Skin of body (tissue), 2 donors: ENCODE measurements around the gene TSNAXIP1. TPM values are rescaled to one million over a fixed set of nuclear protein-coding genes. Genes with fewer than 3 reads are reported as not detected.
"Not testable (repeated sequence)": the region's sequence is repeated elsewhere in the genome, so short reads cannot be mapped to it uniquely, and the experiment has no call there.

Experiments
- DNase-seq: peaks from one replicate; lab custom pipeline; 2025; lab: John Stamatoyannopoulos, UW
- total RNA-seq: library from RNA; depleted of rRNA; stranded (reverse); fragments of >200 nt; gene quantifications from one replicate; pipeline ENCODE4 v1.2.3, GENCODE V29; 2014

TSNAXIP1 gene
- total RNA-seq, 1 donor from 2014 or later: 0.59 TPM

DNA sequence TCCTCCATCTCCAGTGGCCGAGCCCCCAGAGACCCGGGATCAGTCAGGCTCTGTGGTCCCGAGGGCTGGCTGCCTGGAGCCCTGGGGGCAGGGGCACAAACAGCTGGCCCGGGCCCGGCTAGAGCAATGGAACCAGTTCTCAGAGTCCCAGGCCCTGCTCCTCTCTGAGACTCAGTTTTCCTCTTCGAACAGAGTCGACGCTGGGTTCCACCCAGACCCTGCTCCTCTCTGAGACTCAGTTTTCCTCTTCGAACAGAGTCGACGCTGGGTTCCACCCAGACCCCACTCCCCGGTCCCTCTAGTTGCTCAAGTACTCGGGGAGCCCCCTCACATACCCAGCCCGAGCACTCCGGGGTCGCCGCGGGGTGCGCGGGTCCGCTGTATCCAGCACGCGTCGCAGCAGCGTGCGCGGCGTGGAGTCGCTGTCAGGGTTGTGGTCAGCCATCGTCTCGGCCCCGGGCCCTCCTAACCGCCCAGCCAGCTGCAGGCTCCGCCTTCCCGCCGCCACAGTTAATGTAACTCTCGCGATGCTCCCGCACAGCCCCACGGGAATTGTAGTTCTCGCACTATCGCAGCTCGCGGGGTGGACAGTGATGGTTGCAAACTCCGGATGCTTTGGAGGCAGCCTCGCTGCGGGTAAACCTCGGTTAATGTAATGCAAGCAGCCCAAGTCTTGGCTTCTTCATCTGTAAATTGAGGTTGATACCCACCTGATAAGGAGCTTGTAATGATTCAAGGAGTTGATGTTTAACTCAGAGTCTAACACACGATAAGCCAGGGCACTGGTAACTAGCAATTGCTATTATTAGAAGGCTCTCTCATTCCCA, 26.9 kb downstream of the TSNAXIP1 start:
- DNase-seq: peak; percentile 89

DNA sequence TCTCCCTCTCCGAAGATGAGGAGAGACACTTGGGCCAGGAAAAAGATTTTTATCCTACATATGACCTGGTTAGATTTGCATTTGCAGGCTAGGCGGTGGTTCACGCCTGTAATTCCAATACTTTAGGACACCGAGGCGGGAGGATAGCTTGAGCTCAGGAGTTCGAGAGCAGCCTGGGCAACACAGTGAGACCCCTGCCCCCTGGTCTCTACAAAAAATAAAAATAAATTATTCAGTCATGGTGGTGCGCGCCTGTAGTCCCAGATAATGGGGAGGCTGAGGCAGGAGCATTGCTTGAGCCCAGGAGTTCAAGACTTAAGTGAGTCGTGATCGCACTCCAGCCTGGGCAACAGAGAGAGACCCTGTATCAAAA, 27.5 kb downstream of the TSNAXIP1 start:
- no peak for DNase-seq

DNA sequence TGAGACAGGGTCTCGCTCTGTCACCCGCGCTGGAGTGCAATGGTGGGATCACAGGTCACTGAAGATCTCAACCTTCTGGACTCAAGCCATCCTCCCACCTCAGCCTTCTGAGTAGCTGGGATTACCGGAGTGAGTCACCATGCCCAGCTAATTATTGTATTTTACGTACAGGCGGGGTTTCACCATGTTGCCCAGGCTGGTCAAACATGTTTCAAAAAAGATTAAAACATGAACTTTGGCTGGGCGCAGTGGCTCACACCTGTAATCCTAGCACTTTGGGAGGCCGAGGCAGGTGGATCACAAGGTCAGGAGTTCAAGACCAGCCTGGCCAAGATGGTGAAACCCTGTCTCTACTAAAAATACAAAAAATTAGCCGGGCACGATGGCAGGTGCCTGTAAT, 30.5 kb downstream of the TSNAXIP1 start:
- not testable (repeated sequence) for DNase-seq

DNA sequence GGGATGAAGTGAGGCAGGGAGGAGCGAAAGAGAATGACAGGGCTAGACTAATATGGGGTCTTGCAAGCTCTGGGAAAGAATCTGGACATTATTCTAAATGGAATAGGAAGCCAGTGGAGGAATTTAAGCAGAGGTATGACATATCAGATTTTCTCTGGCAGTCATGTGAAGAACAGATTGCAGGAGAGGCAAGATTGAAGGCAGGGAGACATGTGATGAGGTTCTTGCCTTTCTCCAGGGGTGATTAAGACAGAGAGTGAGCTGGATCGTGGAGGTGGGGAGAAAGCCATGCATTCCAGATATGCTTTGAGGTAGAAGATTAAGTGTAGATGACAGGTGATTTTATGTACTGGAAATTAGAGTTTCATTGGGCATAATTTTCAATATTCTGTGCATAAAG, 31.1 kb downstream of the TSNAXIP1 start:
- no peak for DNase-seq

DNA sequence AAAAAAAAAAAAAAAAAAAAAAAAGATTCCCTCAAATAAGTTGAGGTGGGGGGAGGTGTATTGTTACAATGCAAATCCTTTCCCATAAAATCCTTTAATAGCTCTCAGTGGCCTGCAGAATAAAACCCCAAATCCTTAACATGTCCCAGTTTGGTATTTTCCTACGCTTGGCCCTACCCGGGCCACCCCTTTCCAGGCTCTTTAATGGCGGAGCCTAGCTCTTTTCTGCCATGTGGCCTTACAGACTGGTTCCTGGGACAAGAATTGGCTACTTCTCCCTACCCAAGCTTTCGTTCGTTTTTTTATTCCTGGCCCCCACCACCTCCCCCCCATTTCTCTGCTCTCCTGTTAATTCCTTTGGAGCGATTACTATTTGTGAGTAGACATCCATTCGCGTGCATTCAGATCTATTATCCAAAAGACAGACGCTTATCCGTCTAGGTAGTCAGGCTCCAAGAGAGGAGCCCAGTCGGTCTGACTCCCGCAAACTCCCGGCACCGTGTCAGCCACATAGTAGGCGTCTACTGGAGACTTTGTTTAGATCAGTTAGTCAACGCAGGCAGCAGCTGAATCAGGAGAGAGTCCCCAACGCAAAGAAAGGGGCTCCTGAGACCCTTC, 34.6 kb downstream of the TSNAXIP1 start:
- DNase-seq: no peak

DNA sequence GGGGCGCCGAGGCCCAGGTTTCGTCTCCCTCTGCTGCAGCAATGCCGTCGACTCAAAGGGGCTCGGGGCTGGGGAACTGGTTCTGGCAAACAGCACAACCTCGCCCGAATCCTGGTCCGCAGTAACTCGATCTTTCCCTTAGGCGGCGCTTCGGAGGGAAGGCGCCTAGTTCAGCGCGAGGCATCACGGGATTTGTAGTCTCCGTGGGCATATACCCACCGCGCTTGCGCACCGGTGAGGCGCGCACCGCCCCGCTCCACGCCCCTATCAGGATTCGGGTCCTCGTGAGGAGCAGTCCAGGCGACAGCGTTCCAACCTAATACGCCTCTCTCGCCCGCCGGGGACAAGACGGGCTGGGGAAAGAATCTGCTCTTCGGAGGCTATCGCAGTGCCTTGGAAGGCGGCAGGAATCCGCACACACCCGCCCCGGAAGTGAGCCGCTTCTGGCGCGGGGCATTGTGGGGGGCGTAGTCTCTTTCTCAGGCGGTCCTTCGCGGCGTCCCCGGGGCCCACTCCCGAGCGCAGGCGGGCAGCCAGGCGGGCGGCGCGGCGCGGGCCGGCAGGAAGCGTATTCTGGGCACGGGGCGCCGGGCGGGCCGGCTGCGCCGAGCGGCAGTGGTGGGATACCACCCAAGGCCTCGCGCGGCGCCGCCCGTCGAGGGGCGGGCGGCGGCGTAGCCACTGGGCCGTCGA, 35.3 kb downstream of the TSNAXIP1 start, which contains the start of gene THAP11:
THAP11 (plus strand) TSS at position 505 of the 693 bp plus-strand sequence. CDS start 235 bp downstream, outside the sequence.
- DNase-seq: peak; percentile 97

DNA sequence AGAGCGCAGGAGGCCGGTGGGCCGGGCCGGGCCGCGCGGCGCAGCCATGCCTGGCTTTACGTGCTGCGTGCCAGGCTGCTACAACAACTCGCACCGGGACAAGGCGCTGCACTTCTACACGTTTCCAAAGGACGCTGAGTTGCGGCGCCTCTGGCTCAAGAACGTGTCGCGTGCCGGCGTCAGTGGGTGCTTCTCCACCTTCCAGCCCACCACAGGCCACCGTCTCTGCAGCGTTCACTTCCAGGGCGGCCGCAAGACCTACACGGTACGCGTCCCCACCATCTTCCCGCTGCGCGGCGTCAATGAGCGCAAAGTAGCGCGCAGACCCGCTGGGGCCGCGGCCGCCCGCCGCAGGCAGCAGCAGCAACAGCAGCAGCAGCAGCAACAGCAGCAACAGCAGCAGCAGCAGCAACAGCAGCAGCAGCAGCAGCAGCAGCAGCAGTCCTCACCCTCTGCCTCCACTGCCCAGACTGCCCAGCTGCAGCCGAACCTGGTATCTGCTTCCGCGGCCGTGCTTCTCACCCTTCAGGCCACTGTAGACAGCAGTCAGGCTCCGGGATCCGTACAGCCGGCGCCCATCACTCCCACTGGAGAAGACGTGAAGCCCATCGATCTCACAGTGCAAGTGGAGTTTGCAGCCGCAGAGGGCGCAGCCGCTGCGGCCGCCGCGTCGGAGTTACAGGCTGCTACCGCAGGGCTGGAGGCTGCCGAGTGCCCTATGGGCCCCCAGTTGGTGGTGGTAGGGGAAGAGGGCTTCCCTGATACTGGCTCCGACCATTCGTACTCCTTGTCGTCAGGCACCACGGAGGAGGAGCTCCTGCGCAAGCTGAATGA, 36.0 kb downstream of the TSNAXIP1 start:
- DNase-seq: peak; percentile 49

DNA sequence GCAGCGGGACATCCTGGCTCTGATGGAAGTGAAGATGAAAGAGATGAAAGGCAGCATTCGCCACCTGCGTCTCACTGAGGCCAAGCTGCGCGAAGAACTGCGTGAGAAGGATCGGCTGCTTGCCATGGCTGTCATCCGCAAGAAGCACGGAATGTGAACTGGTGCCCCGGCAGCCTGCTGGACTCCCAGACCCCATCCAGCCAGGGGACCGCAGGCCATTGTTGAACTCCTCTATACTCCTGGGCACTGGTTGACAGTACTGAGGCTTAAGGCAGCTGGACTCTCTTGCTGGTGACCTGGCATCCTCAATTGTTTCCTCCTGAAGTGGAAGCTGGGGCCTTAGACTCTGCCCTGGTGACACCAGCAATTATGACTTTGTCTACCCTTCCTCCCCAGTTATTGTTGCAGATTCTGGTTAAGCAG, 36.7 kb downstream of the TSNAXIP1 start:
- no peak for DNase-seq

DNA sequence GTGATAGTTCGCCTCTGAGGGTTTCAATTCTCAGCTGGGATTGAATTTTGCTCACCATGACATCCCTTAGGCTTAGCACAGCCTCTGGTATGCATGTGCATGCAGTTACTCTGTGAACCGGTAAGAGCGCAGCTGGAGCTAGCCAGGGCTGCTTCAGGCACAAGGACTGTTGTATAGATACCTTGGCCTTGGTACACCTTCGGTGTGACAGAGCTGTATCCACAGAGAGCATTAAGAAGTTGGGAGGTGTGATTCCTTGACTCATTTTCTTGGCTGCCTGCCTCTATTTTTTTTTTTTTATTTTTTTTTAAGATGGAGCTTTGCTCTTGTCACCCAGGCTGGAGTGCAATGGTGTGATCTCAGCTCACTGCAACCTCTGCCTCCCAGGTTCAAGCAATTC, 37.8 kb downstream of the TSNAXIP1 start:
- DNase-seq: no peak

DNA sequence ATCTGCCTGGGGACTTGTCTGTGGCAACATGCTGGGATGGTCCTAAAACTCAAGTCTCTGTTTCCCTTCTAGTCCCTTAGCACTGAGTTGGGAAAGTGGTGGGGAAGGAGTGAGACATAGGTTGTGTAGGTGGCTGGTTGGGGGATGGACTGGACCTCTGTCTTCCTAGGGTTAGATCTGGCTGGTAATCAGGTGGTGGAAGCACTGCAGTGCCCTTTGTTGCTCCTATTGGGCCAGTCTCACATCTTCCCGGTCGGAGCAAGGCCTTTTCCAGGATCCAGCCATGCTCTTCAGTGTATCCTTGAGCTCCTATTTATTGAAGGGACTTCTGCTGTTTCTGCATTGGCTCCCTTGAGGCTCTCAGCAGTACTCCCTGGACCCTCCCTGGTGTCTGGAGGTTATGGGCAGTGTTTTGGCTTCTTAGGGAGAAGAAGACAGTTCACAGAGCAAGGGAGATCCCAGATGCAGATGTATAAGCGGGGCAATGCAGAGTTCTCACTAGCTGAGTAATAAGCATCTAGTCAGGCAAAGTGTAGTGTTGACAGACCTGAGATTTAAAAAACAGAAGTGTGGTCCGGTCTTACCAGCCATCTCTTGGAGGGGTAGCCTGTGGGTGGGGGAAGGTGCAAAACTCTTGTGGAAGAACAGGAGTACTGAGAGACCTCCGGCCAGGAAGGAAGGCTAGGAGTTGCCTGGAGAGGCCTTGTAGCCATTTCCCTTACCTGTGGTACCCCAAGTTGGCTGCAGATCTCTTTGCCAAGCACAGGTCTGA, 38.8 kb downstream of the TSNAXIP1 start:
- no peak for DNase-seq

DNA sequence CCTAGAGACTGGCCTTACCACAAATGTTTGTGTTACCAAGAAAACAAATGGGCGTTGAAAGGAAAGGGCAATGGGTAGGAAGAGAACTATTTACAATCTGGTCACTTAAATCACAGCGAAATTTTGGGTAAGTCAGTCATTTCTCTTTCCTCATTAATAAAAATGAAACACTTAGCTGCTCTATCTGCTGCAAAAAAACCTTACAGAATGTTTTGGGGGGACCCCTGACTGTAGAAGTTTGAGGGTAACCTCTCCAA, 39.3 kb downstream of the TSNAXIP1 start:
- no peak for DNase-seq

DNA sequence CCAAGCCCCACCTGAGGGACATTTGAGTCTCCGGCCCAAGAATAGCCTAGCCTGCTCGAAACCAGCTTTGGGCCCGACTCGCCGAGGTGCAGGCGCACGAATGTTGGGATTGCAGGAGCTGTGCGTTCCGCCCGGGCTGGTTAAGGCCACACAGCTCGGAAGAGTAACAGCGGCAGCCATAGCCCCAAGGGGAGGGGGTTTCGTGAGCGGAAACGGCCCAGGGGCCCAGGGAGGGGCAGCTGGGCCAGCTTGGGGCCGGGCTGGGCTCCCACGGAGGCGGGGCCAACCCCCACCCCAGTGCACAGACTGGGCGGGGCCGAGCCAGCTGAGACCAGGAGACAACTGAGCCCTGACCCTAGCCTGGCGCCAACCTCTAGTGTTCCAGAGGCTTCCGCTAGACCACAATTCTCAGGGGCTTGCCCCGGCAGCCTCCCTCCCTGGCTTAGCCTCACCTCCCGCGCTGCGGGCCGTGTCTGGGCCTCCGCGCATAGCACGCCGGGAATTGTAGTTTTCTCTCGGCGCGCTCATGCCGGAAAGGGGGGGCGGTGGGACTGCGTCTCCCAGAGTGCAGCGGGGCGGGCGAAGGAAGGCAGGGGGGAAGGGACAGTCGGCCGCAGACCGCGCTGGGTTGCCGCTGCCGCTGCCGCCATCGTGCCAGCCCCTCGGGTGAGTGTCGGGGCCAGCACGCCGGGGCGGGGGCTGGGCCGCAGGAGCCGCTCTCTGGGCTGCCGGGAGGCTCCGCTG, 39.8 kb downstream of the TSNAXIP1 start, which contains the start of gene NUTF2:
NUTF2 (plus strand) TSS at position 614 of the 744 bp plus-strand sequence. CDS start 18,198 bp downstream, outside the sequence.
- DNase-seq: peak; percentile 95

DNA sequence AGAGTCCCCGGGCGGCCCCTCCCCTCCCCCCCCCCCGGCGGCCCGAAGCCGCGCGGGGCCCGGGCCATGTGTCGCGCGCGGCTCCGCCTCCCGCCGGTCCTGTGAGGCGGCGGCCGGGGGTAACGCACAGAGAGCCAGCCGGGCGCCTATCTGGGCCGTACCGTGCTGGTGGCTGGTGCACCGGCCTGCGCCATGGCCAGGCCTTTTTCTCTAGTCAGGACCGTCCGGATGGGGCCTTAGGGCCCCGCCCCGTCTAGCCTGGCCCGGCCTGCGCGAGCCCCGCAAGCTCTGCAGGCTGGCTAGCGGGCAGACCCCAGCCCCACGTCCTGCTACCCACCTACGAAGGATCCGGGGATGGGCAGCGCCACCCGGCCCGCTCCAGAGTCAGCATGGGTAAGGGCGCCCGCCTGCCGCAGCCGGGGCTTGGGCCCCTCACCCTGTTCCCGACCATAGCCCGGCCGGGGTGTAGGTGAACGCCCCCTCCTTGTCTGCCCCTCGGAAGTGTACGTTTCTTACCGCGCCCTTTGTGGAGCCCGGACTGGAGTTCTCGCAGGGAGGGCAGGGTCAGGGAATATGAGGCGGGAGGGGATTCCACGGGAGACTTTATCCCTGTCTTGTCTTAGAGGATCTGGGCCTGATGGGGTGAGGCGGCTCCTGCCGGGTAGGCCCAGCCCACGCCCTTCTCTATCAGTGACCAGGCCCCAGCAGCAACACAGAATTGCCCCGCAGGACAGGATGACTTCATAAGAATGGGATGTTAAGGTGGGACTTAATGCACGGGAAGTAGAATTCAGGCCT, 40.6 kb downstream of the TSNAXIP1 start, which contains the start of gene CENPT:
CENPT (minus strand) TSS at position 630 of the 798 bp plus-strand sequence. CDS start 13,834 bp downstream, outside the sequence.
- no peak for DNase-seq

DNA sequence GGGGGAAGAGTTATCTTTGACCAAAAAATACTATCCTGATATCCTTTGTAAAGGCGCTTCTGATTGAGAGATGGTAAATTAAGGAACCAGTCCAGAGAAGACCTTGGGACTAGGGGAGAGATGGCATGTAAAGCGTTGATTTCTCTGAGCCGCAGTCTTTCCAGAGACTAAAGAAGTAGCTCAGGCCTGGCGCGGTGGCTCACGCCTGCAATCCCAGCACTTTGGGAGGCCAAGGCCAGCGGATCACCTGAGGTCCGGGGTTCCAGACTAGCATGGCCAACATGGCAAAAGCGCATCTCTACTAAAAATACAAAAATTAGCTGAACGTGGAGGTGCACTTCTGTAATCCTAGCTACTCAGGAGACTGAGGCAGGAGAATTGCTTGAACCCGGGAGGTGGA, 41.4 kb downstream of the TSNAXIP1 start:
- DNase-seq: no peak

DNA sequence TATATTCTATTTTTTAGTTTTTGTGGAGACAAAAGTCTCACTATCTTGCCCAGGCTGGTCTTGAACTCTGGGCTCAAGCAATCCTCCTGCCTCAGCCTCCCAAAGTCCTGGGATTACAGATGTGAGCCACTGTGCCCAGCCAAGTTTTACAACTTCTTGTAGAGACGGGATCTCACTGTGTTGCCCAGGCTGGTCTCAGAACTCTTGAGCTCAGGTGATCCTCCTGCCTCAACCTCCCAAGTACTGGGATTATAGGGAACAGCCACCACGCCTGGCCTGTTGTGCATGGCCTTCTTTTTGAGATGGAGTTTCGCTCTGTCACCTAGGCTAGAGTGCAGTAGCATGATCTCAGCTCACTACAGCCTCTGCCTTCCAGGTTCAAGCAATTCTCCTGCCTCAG, 47.0 kb downstream of the TSNAXIP1 start:
- no peak for DNase-seq

DNA sequence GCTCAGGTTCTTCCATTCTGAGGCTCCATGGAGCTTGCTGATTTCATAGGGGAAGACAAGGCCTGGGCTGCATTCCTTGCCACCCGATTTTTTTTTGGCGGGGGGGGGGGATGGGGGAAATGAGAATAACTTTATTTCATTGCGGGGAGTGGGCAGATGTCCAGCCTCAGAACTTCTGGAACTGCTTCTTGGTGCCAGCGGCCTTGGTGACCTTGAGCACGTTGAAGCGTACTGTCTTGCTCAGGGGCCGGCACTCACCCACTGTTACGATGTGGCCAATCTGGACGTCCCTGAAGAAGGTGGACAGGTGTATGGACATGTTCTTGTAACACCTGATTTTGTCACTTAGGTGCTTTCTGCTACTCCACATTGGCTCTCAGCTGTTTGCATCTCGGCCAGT, 49.1 kb downstream of the TSNAXIP1 start:
- no peak for DNase-seq

DNA sequence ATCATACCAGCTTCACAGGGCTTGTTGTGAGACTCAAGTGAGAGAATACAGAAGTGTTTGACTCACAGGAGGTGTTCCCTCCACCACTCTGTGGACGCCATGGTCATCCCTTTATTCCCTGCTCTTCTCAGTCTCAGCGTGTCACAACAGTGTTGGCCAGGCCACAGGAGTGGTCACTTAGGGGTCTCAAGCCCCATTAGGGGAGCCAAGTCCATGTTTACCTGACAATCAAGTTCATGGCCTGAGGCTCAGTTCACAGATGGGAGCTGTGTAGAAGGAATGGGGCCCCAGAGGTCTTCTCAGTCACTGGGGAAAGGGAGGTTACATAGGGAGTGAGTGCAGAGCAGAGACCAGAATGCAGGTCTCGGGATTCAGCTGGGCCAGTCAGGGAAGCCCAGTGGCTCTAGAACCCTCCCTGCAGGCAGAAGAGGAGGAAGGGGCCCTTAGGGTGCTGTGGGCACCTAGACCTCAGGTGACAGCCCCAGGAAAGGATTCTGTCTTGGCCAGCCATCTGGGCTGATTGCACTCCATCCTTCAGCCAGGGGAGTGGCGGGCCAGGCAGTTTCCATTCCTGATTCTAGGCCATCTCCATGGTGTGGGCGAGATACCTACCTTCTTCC, 50.3 kb downstream of the TSNAXIP1 start:
- DNase-seq: no peak

DNA sequence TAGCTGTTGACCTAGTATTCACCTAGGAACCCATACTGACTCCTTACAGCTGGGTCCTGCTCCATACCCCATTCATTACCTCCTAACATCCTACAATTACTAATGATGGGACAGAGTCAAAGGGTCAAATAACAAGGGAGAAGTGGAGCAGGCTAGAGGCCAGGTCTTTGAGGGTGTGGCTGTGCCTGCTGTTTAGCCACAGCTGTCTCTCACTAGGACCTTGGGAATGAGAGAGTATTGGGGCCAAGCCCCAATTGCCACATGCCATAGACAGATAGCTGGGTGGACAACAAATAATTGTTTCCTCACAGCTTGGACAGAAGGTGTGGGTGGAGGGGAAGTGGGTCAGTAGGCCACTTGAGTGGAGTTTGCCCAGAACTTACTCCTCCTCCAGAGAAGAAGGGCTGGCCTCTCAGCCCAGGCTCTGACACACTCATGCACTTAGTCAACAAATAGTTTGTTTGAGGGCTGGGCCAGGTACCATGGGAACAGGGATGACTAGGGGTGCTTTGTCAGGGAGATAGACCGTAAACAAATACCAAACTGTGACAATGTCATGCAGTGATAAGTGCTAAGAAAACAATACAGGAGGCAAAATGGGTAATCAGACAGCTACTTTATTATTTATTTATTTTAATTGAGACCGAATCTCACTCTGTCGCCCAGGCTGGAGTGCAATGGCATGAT, 51.0 kb downstream of the TSNAXIP1 start:
- DNase-seq: no peak
